ENCODE results near the gene CLIC6. TPM values are rescaled to one million over a fixed set of nuclear protein-coding genes. Genes with fewer than 3 reads are reported as not detected.
A peak's percentile ranks its signal among the peaks of the same experiment; 100 is the strongest.

Gene CLIC6
- 6.8 TPM for total RNA-seq
- long read RNA-seq, partial matches to known transcripts = 1 of 4 reads
- long read RNA-seq, other reads (novel, unspliced or antisense) = 1 of 4 reads

DNA sequence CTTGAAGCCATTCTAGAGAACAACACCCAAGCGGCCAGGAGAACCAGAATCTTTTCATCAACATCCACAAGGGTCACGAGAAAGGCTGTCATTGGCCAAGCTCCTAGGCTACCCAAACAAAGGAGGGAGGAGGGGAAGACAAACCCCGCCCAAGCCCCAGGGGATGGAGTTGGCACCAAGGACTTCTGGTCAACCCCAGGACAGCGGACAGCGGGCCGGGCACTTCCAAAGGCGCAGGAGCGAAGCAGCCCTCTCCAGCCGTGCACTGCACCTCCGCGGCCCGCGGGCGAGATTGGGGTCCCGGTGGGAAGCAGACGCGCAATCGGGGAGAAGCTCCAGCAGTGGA lies at the start of gene CLIC6:
Gene CLIC6, plus strand, starts transcription at position 192 of the 346 bp plus-strand sequence. CDS start 395 bp downstream, outside the sequence.
- peak; percentile 35 for ATAC-seq

DNA sequence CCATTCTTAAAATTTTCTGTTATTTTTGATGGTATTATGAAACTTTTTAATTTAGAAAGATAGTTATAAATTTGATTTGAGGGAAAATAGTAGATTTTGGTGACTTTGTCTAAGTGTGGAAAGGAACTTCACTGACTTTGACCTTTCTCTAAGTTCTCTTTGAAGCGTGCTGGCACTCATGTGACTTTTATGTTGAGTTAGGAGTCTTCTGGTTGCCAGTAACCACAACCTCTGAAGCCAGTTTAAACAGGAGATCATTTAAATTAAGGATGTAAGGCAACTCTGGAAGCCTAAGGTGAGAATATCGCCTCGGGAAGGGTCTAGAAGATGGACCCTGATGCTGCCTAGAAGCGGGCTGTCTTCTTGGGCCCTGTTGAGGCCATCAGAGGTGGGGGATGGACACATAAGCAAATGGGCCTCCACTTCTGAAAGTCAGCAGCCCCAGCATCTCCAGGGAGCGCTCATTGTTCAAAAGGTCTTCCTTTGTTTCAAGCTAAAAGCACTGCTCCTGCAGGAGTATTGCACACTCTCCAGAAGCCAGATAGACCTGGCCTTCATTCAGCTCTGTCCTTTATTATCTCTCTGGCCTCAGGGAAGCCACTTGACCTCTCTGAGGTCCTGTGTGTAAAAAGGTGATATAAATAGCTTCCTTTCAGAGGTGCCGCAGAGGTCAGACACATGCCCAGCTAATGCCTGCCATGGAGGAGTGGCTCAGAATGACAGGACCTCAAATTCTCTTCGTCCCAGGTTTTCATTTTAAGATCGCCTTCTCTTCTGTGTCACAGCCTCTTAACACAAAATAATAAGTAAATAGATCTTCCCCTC lies 48.7 kb upstream of the CLIC6 start:
- intact Hi-C loops (cut with DNase I) = loop anchor here (10.0 kb wide), 1 partner anchor 705 kb away; the partner anchor contains the start of gene ATP5PO
- ATAC-seq = peak; percentile 89
- no peak for DNase-seq (ENCODE audit: missing footprints)

More for the DNA sequence above, at the start of gene CLIC6:
- intact Hi-C loops (cut with DNase I) = no loop called here
- DNase-seq (ENCODE audit: missing footprints) = no peak

DNA sequence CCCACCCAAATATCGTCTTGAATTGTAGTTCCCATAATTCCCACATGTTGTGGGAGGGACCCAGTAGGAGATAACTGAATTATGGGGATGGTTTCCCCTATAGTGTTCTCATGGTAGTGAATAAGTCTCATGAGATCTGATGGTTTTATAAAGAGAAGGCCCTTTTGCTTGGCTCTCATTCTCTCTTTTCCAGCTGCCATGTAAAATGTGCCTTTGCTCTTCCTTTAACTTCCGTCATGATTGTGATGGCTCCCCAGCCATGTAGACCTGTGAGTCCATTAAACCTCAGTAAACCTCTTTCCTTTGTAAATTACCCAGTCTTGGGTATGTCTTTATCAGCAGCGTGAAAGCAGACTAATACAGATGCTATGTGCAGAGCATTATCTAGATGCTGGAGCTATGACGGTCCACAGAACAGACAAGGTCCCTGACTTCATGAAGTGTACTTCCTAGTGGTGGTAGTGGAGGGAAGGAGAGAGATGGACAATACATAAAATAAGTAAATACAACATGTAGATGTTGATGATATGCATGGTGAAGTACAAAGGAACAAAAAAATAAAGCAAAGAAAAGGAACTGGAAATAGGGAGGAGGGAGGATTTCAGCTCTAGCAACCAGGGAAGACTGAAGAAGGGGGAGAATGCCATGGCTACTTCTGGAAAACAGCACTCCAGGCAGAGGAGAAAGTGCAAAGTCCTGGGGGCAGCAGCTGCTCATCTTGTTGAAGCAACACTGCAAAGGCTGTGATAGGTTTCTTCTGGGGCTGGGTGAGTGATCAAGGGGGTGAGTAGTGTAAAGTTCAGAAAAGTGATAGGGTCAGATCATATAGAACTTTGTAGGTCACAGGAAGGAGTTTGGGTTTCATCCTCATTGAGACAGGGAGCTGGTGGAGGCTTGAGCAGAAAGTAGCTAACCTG lies 47.1 kb upstream of the CLIC6 start:
- ATAC-seq = no peak
- intact Hi-C loops (cut with DNase I) = no loop called here

DNA sequence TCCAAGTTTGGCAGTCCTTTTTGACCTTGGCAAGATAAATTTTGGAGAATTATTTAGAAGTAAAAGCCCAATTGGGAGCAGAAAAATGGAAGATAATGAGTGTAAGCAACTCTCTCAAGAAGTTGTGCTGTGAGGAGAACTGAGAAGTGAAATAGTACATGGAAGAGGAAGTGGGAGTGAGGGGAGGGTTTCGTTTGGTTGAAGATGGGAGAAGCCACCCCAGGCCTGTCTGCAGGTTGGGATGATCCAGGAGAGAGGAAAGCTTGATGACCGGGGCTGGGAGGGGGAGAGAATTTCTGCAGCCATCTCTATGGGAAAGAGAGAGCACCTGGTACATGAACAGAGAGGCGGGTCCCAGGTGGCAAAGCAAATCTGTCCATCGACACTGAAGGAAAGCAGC lies 45.3 kb upstream of the CLIC6 start:
- ATAC-seq = no peak
- intact Hi-C loops (cut with DNase I) = no loop called here
- DNase-seq (ENCODE audit: missing footprints) = no peak

More for the DNA sequence above, 47.1 kb upstream of the CLIC6 start:
- DNase-seq (ENCODE audit: missing footprints) = no peak

DNA sequence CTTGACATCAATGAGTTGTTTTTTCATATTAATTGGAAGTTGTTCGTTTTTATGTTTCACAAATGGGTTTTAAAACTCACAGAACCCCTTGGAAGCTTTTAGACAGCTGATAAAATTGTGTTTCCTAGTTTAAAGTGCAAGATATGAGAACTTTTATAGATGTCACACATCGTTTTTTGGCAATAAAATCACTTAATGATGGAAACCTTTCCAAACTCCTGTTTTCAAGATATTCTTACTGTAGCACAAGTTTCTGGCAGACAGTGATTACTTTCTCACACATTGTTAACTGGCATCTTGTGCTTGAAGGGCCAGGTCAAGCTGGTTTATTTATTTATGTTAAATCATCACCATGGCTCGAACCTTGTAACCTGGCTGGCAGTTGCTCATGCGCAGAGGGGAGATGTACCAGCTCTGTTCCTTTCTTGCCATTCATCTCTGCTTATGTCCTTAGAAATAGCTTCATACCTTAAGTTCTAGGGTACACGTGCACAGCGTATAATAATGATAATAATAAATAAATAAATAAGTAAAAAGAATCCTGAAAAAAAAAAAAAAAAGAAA lies 43.7 kb upstream of the CLIC6 start:
- DNase-seq (ENCODE audit: missing footprints) (no peak), ATAC-seq (peak; percentile 29)
- intact Hi-C loops (cut with DNase I) = no loop called here

DNA sequence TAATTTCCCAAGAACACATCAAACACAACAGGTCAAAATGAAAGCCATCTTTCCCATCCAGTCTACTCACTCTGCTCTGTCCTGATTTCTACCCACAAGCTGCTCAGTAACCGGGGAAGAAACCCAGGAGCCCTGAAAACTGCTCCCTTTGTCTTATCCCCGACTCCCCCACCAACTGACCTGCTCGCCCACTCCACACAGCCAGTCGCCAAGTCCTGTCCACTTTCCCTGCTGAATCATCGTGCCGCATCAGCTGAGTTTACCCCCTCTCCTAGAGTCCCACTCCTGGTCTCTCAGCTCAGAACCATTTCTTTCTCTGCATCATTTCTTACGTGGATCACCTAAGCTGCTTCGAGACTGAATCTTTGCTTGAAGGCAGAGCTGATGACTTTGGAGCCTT lies 42.7 kb upstream of the CLIC6 start:
- DNase-seq (ENCODE audit: missing footprints) = no peak
- ATAC-seq = no peak
- intact Hi-C loops (cut with DNase I) = no loop called here

DNA sequence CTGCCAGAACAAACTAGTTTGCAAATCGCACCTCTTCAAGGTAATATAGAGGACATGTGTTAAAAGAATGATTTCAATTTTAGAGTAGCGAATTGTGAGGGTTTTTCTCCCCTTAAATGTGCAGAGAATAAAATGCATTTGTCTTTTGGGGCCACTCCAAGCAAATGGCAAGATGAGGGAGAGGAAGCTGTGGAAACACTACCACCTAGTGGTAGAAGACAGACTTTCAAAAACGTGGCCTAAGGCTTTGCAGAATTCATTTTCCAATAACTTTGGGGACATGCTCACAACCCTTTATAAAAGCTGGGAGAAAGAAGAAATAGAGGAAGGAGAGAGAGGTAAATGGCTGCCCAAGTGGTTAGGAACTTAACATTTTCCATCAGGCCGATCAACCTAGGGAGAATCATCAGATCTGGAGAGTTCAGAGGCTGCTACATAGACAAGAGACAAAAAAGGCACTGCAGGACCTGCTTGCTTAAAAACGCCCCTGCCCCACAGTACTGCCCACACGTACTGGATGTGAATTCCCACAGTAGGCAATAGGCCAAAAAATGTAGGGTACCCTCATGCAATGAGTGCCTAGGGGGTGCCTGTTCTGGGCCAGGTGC lies 38.2 kb upstream of the CLIC6 start:
- intact Hi-C loops (cut with DNase I) = no loop called here
- DNase-seq (ENCODE audit: missing footprints) (no peak), ATAC-seq (peak; percentile 72)

DNA sequence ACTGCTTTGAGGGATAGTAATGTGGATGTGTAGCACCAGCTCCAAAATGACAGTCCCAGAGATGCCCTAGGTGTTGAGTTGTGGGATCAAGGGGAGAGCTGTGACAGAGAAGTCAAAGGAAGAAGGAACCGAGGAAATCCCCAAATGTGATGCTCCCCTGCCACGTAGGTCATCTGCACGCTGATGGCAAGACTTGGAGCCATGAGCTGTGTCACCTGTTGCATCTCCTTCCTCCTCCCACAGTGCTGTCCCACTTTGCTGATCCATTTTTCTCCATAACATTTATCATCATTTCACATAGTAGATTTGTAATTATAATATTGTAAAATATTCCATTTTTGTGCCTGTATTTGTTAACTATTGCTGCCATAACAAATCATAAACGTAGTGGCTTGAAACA lies 36.3 kb upstream of the CLIC6 start:
- intact Hi-C loops (cut with DNase I) = no loop called here
- DNase-seq (ENCODE audit: missing footprints) (no peak), ATAC-seq (no peak)

DNA sequence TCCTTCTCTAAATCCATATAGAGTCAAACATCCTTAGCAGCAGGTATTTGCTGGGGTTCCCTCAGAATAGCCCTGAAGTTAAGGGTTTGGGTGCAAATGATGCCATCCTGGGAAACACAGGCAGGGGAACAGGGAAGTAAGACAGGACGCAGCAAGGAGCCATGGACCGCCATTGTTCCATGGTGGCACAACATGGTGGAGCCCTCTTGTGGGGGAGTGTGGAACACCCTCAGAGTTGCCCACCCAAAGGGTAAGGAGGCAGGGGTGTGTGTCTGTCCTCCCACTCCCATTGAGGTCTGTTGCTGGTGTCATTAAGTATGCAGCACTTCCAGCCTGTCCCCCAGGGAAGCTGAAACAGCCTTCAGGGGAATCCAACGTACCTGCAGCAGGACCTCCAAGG lies 33.5 kb upstream of the CLIC6 start:
- ATAC-seq = no peak
- intact Hi-C loops (cut with DNase I) = no loop called here
- no peak for DNase-seq (ENCODE audit: missing footprints)

DNA sequence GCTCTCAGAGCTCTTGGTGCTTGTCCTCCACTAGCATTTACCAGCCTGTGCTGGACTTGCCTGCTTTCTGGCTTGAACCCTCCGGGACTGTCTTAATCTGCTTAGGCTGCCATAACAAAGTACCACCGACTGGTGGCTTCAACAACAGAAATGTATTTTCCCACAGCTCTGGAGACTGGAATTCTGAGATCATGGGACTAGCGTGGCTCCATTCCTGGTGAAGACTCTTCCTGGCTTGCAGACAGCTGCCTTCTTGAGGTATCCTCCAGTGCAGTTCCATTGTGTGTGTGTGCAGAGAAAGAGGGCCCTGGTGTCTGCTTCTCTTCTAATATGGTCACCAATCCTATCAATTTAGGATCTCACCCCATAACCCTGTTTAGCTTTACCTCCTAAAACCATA lies 31.8 kb upstream of the CLIC6 start:
- DNase-seq (ENCODE audit: missing footprints) (no peak), ATAC-seq (no peak)
- intact Hi-C loops (cut with DNase I) = no loop called here

DNA sequence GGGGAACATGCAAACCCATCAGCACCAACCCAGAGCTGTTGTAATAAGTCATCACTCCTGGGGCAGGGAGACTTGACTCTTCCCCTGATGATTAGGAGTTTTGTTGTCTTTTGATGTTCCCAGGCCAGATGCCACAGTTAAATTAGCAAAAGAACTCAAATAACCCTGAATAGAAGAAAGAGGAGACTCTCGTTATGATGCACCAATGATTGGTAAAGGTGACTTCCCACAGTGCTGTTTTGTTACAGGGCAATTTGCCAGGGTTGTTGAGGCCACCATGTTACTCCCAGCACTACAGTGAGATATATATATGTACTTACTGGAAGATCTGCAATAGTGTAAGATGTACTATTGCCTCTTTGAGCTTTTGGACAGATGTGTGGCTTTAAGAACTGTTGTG lies 29.5 kb upstream of the CLIC6 start:
- intact Hi-C loops (cut with DNase I) = no loop called here
- ATAC-seq (no peak), DNase-seq (ENCODE audit: missing footprints) (no peak)

DNA sequence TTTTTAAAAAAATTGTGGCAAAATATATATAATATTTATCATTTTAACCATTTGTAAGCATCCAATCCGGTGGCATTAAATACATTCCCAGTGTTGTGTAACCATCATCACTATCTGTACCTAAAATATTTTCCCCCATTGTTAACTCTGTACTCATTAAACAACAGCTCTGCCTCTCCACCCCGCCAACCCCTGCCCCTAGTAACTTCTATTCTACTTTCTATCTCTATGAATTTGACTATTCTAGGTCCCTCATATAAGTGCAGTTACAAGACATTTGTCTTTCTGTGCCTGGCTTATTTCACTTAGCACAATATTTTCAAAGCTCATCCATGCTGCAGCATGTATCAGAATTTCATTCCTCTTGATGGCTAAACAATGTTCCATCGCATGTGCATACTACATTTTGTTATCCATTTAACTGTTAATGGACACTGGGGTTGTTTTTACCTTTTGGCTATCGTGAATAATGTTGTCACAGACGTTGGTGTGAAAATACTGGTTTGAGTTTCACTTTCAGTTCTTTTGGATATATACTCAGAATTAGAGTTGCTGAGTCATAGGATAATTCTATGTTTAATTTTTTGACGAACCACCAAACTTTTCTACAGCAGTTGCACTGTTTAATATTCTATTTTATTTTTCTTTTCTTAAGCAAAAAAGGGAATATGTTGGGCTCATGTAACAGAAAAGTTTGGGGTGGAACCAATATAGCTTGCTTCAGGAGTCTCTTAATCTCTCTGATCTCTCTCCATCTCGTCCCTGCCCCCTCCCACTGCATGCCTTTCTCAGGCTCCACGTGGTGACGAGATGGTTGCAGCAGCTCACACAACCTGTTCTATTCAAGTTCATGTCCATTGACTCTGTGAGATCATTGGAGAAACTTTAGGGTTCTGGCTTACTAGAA lies 28.7 kb upstream of the CLIC6 start:
- DNase-seq (ENCODE audit: missing footprints) (no peak), ATAC-seq (no peak)
- intact Hi-C loops (cut with DNase I) = no loop called here

DNA sequence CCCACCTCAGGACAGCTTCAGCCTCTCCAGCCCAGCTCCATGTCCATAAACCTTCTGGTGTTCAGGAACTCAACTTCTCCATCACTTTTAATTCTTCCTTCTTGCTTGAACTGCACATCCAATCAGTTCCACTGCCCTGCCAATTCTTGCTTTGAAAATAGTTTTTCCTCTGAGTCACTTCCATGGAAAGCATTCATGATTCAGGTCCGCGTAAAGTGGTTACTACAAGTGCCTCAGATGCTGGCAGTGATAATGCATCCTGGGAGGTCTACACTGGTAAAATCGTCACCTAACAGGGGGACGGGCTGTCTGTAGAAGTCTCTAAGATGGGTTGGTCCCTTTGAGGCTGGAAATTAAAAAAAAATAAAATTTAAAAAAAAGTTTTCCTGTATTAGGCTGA lies 27.9 kb upstream of the CLIC6 start:
- ATAC-seq (no peak), DNase-seq (ENCODE audit: missing footprints) (no peak)
- intact Hi-C loops (cut with DNase I) = no loop called here

DNA sequence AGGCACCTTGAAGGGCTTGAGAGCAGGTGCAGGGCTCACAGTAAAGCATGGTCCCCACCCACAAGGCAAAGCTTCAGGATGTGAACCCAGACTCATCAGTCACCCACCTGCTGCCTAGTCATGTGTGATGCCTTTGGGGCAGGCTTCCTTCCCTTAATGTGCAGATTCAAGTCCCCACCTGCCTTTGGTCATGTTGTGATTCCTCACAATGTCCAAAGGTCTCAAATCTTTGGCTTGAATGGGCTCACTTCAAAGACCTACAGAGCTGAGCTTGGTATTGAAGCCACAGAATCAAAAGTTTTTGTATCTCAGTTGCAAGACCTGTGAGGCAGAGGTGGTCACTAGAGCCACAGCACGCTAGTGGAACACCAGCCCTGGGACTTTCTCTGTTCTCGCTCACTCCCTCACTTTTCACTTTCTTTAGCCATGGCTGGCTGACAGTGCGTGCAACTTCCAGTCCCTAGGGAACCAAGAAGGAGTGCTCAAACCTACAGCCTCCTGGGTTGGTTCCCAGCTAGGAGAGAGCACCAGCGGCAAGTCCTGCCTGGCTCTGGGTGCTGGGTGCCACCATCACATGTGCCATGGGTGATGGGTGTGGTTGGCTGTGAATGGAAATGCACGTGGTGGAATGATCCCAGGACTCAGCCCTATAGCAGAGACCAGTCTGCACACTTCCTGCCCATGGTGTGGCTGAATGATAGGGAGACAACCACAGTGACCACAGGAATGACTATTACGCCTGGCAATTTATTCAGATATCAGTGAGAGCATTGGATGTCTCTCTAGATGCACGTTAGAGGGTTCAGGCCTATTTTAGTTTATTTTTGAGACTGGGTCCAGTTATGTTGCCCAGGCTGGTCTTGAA lies 26.4 kb upstream of the CLIC6 start:
- ATAC-seq (no peak), DNase-seq (ENCODE audit: missing footprints) (no peak)
- intact Hi-C loops (cut with DNase I) = no loop called here

DNA sequence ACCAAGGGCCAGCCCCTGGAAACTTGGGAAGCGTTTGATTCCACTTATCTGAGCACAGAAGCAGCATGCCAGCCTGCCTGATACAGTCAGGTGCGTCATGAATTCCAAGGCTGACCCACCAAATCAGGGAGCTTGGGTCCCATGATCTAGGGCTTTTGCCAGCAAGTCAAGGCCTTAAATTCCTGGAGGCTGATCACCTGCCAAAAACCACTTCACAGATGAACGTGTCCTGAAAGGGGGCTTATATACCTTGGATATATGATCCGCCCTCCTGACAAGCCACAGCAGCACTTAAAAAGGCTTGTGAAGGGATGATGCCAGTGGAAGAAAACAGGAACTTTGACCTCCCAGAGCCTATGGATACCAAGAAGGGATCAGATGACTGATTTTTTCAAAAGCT lies 24.0 kb upstream of the CLIC6 start:
- intact Hi-C loops (cut with DNase I) = no loop called here
- DNase-seq (ENCODE audit: missing footprints) (no peak), ATAC-seq (peak; percentile 60)

DNA sequence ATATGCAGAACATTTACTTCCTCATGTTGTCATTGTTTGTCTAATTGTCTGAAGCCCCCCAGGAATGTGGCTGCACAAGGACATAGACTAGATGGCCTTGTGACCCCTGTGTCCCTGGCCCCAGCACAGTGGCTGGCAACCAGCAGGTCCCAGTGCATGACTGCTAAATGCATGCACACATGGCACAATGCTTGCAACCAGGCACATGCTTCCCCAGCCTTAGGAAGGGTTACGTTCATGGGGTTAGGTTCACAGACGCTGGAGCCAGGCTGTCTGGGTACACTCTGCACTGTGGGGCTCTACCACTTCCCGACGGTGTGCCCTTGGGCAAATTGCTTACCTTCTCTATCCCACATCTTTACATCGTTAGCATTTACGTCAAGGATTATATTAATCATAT lies 21.2 kb upstream of the CLIC6 start:
- ATAC-seq (no peak), DNase-seq (ENCODE audit: missing footprints) (no peak)
- intact Hi-C loops (cut with DNase I) = no loop called here

DNA sequence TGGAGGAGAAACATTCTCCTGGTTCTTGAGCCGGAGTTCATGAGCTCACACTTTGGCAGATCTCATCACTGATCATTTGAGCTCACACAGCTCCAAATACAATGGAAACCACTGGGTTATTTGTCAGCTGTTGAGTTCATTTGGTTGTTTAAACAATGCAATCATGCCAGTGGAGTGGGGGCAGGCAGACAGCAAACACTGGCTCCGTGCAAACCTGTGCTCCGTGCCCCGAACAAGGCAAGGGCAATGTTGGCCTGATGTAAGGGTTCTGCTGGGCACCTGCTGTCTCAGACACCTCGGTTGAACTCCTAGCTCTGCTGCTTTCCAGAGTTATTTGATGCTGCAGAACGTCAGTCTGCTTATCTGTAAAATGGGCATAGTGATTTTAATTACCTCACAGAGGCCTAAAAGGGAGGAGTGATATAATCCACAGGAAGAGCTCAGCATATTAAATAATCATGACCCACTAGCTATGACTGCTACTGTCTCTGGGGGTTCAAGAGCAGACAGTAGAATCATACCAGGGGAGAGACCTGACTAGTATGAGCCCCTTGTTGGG lies 20.0 kb upstream of the CLIC6 start:
- no peak for ATAC-seq
- no peak for DNase-seq (ENCODE audit: missing footprints)
- intact Hi-C loops (cut with DNase I) = no loop called here

All from Right ventricle myocardium inferior (tissue), 1 donor.